Keratinocyte (primary cell): Measurements from ENCODE around the gene LRRIQ4.

Experiments
- CTCF ChIP-seq, 3 experiments: IDR thresholded peaks in 1 of 3; conservative IDR thresholded peaks in 1 of 3; optimal IDR thresholded peaks in 1 of 3; 2 replicates in 2 of 3; 3 replicates in 1 of 3; pipeline versions ENCODE3 to v1.5.1; 2011; ENCODE audit warnings: low read length in 3 of 3, mild to moderate bottlenecking in 3 of 3, moderate library complexity in 2 of 3, control low read depth in 1 of 3, inconsistent platforms in 1 of 3; ENCODE audit not compliant: insufficient read depth in 2 of 3; ENCODE audit errors: extremely low read depth in 1 of 3
- EZH2 ChIP-seq: IDR thresholded peaks from one replicate; pipeline ENCODE4 v1.6.1; 2012; ENCODE audit warnings: inconsistent platforms, mild to moderate bottlenecking, low read length, moderate library complexity

GRCh38 chr3:169879845-169880575 is 67.3 kb downstream of the LRRIQ4 start:
- no peak for TF ChIP-seq CTCF (optimal IDR thresholded peaks at IDR 0.05 in 1 of 3, IDR thresholded peaks at IDR 0.05 in 1 of 3, conservative IDR thresholded peaks at IDR 0.05 in 1 of 3; ENCODE audit: extremely low read depth in 1 of 3, insufficient read depth in 2 of 3, low read length in 3 of 3)
- TF ChIP-seq EZH2, result no peak
